AG08396 (cell line): ENCODE measurements around the gene SREBF1.

Source experiments
- DNase-seq: peaks from one replicate; pipeline ENCODE4 v3.0.0; 2012; ENCODE audit warnings: low spot score, mixed read lengths

Gene SREBF1

GRCh38 chr17:17824783-17825614 lies 11.8 kb downstream of the SREBF1 start:
- DNase-seq: peak; percentile 15

- no peak for DNase-seq
Observed at GRCh38 chr17:17824119-17824782, 12.5 kb downstream of the SREBF1 start.

- DNase-seq: peak; percentile 99
Observed at GRCh38 chr17:17823433-17824118, 13.2 kb downstream of the SREBF1 start.

- no peak for DNase-seq
Observed at GRCh38 chr17:17822616-17823015, 14.2 kb downstream of the SREBF1 start.

GRCh38 chr17:17822189-17822588 lies 14.6 kb downstream of the SREBF1 start:
- peak; percentile 81 for DNase-seq

- no peak for DNase-seq
Observed at GRCh38 chr17:17820463-17821158, 16.2 kb downstream of the SREBF1 start.

- DNase-seq: no peak
Observed at GRCh38 chr17:17820046-17820445, 16.7 kb downstream of the SREBF1 start.

GRCh38 chr17:17819561-17819995 lies 17.2 kb downstream of the SREBF1 start:
- DNase-seq: peak; percentile 86

GRCh38 chr17:17819111-17819510 lies 17.7 kb downstream of the SREBF1 start:
- no peak for DNase-seq

GRCh38 chr17:17818088-17818526 lies 18.7 kb downstream of the SREBF1 start:
- DNase-seq: peak; percentile 69

- no peak for DNase-seq
Observed at GRCh38 chr17:17817552-17817947, 19.2 kb downstream of the SREBF1 start.

- DNase-seq: no peak
Observed at GRCh38 chr17:17816831-17817551, 19.8 kb downstream of the SREBF1 start.

GRCh38 chr17:17816240-17816814 lies 20.5 kb downstream of the SREBF1 start:
- DNase-seq: no peak

- DNase-seq: no peak
Observed at GRCh38 chr17:17815436-17816200, 21.2 kb downstream of the SREBF1 start.

GRCh38 chr17:17815062-17815406 lies 21.8 kb downstream of the SREBF1 start:
- DNase-seq: no peak

- no peak for DNase-seq
Observed at GRCh38 chr17:17814162-17815061, 22.4 kb downstream of the SREBF1 start.

GRCh38 chr17:17813725-17814095 lies 23.1 kb downstream of the SREBF1 start:
- DNase-seq: no peak

- DNase-seq: no peak
Observed at GRCh38 chr17:17813055-17813724, 23.6 kb downstream of the SREBF1 start.
